DMS79 (cell line): ENCODE measurements around the gene RABL3.
"Not testable (repeated sequence)": the region's sequence is repeated elsewhere in the genome, so short reads cannot be mapped to it uniquely, and the experiment has no call there.

Source experiments
- DNase-seq: peaks from one replicate; lab custom pipeline; 2025; lab: John Stamatoyannopoulos, UW

Gene RABL3

GRCh38 chr3:120742198-120742848, at the start of gene RABL3, which contains the start of gene GTF2E1:
TSS of gene RABL3 (minus strand) at chr3:120742516. CDS start at chr3:120742507, 9 bp downstream.
TSS of gene GTF2E1 (plus strand) at chr3:120742744. CDS start at chr3:120750553, 7,809 bp downstream.
- DNase-seq, result peak; percentile 99

DNA sequence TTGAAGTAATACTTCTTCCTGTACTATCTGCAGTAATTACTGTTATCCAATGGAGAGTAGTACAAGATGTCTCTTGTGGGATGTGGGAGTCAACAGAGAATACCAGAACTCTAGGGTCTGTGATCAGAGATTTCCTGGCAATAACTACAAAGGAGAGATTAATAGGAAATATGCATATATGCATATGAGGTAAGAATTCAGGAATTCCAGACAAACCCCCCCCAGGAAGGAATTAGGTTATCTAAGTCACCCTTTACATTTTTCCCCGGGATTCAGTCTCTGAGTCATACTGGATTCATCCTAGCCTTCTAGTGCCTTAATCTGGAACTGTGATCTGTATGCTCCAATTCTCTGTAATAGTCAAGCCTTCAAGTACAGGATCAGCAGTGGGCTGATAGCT, 49.6 kb upstream of the RABL3 start:
- DNase-seq, result no peak

- DNase-seq, result no peak
Measured at GRCh38 chr3:120791010-120791409, 48.7 kb upstream of the RABL3 start.

- DNase-seq, result not testable (repeated sequence)
Measured at GRCh38 chr3:120785832-120786231, 43.5 kb upstream of the RABL3 start.

GRCh38 chr3:120780977-120781376, 38.7 kb upstream of the RABL3 start:
- DNase-seq, result no peak

DNA sequence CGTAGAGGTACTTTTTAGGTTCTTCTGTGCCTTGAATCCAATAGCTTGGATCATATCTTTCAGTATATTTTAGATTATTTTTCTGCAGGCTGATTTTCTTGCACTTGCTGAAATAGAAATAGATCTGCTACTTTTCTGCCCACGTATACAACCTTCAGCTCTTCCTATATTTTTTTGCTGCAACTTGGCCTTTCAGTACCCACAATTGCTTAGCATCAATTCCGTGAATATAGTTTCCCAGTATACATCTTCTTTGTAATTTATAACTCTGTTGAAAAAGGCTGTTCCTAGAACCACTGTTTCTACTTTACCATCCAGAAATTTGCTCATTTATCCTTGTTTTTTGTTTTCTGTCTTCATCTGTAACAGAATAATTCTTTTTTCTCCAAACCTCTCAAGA, 36.5 kb upstream of the RABL3 start:
- DNase-seq, result no peak

DNA sequence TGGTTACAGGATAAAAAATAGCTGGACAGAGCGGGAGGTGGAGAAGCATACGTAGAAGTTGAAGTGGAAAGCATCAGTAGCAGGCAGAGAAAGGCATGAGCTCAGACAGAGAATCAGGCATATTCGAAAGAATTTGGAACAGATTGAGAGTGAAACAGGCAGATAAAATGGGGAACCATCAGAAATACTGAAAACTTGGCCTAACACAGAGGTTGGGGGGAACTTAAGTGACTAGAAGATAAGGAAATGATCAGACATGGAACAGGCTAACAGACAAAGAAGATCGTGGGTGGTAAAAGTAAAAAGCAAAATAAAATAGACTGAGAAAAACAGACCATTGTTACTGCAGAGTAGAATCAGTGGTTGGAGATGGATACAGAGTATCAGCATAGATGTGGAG, 33.1 kb upstream of the RABL3 start:
- no peak for DNase-seq

GRCh38 chr3:120773932-120774331, 31.6 kb upstream of the RABL3 start:
- no peak for DNase-seq

DNA sequence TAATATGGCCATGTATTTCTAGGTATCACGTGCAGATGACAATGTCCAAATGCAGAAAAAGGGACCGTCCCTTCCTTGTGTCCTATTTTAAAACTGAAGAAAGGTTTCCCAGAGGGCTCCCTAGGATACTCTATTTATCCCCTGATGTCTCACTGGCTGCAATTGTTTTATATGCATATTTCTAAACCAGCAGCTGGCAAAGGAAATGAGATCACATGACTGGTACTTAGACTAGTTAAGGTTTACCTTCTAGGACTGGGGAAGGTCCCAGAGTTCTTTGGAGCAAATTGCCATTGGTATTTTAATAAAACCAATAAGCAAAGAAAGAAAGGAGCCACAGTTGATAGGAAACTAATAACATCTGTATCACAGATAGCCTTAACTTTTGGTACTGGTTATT, 29.8 kb upstream of the RABL3 start:
- DNase-seq, result no peak

- DNase-seq, result no peak
Measured at GRCh38 chr3:120770891-120771290, 28.6 kb upstream of the RABL3 start.

GRCh38 chr3:120769436-120769835, 27.1 kb upstream of the RABL3 start:
- no peak for DNase-seq

DNA sequence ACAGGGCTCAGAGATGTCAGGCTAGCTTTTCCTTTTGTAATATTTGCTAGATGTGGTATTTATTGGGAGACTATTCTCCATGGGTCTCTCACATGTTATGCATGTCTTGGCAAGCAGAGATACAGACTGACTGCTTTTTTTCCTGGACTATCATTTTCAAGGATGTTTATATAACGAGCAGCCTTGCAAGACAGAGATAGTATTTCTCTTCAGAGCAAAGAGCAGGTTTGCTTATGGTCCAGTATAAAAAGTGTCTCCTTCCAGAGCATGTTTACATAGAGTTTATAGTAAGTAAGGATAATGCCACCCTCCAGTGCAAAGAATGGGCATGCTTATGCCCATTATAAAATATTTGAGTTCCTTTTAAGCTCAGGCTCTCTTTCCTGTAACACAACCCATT, 24.8 kb upstream of the RABL3 start:
- no peak for DNase-seq

DNA sequence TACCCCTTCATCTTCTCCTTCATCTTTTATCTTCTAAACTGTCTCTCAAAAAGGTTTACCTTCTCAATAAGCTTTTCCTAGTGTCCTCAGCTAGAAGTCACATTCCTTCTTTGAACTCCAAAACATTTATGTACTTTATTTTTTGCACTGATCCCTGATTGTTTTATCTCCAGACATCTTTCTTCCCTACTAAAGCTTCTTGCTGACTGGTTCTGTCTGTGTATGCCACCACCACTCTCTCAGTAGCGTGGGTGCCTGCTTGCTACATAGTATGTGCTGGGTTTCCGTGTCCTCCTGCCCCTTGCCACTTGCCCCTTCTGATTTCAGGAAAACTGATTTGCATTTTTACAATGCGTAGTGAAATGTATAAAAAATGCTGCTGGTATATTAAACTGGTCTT, 24.3 kb upstream of the RABL3 start:
- no peak for DNase-seq

GRCh38 chr3:120765830-120766493, 23.6 kb upstream of the RABL3 start:
- no peak for DNase-seq

GRCh38 chr3:120764206-120764605, 21.9 kb upstream of the RABL3 start:
- DNase-seq, result no peak

- DNase-seq, result no peak
Measured at GRCh38 chr3:120763601-120764000, 21.3 kb upstream of the RABL3 start.

DNA sequence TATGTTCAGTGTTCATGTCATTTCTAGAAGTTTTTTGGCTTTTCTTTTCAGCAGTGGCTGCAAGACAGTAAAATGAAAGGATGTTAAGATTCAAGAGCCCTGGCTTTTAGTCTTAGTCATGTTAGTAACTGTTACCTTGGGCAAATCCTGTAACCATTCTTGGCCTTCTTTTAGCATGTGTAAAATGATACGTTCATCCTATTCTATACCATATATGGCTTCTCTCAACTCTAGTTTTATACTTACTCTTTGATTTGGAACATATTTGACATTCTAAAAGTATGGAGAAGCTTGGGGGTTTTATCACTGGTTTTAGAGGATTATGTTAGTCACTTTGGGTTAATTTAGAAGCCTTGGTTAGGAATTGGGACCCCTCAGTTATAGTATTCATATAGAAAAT, 20.3 kb upstream of the RABL3 start:
- no peak for DNase-seq

- not testable (repeated sequence) for DNase-seq
Measured at GRCh38 chr3:120758551-120758950, 16.2 kb upstream of the RABL3 start.

- no peak for DNase-seq
Measured at GRCh38 chr3:120756061-120756460, 13.7 kb upstream of the RABL3 start.

GRCh38 chr3:120753810-120754209, 11.5 kb upstream of the RABL3 start:
- DNase-seq, result no peak

- DNase-seq, result no peak
Measured at GRCh38 chr3:120752865-120753264, 10.5 kb upstream of the RABL3 start.

DNA sequence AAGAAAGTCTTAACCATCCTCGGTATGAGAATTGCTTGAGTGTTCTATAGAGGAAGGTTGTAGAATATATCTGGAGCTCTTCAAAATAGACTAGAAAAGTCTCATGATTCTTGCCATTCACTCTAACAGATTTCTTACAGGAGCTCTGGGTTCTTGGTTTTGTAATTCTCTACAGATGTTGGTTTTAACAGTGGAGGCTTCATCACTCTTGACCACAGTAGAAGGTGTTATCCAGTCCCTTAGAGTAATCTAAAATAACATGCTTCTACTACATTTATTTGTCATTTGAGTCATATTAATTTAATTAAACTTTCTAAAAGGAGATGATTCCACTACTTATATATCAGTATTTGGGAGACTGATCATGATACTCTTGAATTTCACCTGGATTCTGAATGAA, 9.9 kb upstream of the RABL3 start:
- DNase-seq, result no peak

- DNase-seq, result no peak
Measured at GRCh38 chr3:120749843-120750242, 7.5 kb upstream of the RABL3 start.

DNA sequence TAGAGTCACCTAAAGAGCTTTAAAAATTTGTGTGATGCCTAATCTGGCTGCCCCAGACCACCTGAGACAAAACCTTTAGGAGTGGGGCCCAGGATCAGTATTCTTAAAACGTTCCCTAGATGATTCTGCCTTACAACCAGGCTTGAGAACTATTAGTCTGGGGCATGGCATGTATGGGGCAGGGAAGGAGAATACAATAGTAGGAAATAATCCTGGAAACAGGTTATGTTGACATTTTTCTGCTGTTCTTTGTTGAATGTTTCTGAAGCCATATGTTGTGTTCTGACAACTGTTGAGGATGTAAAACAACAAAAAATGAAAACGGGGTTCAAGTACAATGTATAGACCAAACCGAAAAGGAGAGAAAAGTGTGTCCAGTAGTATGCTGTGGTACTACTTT, 3.1 kb upstream of the RABL3 start:
- no peak for DNase-seq
